Suppressor macrophage treated with lipopolysaccharide for 1 hour (primary cell): Measurements from ENCODE around the gene STPG3.

Experiments
- DNase-seq, 3 donors: peaks; one replicate each; pipeline ENCODE4 v3.0.0-alpha.2; 2020 to 2022

The STPG3 gene

DNA sequence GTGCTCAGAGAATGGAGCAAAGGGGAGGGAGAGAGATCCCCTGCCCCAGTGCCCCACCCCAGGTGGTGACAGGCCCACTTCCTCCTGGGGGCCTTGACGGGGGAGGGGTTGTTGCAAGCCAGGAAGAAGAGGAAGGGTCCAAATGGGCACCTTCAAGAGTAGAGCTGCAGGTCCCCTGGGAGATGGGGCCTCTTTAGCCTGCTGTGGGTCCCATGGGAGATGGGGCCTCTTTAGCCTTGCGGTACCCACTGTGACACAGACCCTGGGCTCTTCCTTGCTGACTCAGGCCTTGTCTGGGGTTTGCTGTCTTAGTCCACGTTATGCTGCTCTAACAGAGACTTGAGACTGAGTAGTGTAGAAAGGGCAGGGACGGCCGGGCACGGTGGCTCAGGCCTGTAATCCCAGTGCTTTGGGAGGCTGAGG, 16.9 kb downstream of the STPG3 start:
- no peak for DNase-seq

DNA sequence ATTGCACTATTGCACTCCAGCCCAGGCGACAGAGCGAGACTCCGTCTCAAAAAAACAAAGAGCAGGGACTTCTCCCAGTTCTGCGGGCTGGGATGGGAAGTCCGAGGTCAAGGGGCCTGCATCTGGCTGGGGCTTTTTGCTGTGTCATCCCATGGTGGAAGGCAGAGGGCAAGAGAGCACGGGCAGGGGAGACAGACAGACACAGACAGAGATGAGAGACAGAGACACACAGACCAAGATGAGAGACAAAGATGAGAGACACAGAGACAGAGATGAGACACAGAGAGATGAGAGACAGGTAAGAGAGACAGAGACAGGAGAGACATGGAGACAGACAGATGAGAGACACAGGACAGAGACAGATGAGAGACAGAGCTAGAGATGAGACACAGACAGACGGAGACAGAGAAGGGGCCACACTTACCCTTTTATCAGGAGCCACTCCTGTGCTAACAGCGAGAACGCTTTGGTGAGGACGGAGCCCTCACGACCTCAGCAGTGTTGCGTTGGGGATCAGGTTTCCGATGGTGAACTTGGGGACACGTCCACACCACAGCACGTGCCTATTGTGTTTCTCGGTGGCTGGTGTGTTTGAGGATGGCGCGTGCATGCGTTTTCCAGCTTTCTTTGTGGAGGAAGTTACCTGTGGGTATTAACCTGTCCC, 17.6 kb downstream of the STPG3 start:
- peak; percentile 42 to 73 (median 61) for DNase-seq

DNA sequence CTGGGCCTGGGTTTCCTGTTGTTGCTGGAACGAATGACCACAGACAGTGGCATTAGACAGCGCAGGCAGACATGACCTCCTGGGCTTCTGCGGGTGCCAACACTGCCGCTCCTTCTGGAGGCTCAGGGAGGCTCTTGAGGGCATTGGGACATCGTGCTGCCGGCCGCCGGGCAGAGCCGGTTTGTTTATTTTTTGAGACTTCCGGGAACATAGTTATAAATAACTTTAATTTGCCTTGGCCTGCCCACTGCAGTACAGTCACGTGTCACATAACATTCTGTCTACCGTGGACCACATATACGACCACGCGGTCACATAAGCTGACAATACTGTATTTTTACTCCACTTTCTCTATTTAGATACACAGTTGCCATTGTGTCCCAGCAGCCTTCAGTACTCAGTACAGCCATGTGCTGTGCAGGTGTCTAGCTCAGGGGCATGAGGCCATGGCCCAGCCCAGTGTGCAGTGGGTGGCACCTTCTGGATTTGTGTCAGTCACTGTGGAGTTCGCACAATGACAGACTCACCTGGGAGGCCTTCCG, 18.2 kb downstream of the STPG3 start:
- no peak for DNase-seq

- DNase-seq: no peak
These were observed 20.0 kb downstream of the STPG3 start for GRCh38 chr9:137270929-137271695.

DNA sequence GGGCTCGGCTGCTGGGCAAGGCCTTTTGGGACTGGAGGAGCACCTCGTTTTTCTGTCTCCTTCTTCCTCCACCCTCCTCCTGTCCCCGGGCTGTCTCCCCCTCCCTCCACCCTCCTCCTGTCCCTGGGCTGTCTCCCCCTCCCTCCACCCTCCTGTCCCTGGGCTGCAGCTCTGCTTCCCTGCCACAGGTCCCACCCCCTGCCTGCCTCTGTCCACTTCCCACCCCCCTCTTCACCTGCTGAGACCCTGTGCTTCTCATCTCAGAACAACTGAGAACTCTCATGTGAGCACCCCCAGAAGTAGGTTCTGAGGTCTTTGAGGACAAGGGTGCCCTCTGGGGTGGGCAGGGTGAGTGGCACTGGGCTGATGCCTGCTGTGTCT, 20.6 kb downstream of the STPG3 start:
- no peak for DNase-seq

DNA sequence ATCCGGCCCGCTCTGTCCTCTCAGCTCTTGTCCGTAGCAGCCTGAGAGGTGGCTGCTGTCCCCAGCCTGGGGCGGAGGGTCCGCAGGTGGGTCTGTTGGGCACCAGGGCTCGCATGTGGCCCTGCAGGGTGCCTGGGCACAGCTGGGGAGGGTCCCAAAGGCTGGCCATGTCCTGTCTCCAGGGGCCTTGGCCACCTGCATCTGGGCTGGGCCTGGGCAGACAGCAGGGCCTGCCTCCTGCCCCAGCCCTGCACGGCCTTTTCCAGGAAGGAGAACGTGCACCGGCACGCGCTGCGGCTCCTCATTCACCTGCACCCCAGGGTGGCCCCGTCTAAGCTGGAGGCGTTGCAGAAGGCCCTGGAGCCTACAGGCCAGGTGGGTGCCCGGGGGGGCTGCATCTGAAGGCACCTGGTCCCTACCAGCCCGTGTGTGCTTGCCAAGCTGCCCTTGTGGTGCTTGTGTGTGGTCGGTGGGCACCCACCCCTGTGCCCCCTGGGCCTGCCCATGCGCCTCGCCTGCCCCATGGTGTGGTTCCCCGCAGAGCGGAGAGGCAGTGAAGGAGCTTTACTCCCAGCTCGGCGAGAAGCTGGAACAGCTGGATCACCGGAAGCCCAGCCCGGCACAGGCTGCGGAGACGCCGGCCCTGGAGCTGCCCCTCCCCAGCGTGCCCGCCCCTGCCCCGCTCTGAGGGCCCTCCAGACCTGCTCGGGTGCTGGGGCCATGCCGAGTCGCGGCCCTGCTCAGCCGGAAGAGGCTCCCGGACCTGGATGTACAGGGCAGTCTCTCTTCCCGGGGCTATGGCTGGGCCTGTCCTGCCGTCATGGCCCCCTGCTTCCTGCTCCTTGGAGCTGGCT, 21.4 kb downstream of the STPG3 start:
- no peak for DNase-seq

- no peak for DNase-seq
These were observed 22.0 kb downstream of the STPG3 start for GRCh38 chr9:137273095-137273490.

- no peak for DNase-seq
These were observed 22.7 kb downstream of the STPG3 start for GRCh38 chr9:137273611-137274320.

- DNase-seq: no peak
These were observed 24.1 kb downstream of the STPG3 start for GRCh38 chr9:137275203-137275587.

DNA sequence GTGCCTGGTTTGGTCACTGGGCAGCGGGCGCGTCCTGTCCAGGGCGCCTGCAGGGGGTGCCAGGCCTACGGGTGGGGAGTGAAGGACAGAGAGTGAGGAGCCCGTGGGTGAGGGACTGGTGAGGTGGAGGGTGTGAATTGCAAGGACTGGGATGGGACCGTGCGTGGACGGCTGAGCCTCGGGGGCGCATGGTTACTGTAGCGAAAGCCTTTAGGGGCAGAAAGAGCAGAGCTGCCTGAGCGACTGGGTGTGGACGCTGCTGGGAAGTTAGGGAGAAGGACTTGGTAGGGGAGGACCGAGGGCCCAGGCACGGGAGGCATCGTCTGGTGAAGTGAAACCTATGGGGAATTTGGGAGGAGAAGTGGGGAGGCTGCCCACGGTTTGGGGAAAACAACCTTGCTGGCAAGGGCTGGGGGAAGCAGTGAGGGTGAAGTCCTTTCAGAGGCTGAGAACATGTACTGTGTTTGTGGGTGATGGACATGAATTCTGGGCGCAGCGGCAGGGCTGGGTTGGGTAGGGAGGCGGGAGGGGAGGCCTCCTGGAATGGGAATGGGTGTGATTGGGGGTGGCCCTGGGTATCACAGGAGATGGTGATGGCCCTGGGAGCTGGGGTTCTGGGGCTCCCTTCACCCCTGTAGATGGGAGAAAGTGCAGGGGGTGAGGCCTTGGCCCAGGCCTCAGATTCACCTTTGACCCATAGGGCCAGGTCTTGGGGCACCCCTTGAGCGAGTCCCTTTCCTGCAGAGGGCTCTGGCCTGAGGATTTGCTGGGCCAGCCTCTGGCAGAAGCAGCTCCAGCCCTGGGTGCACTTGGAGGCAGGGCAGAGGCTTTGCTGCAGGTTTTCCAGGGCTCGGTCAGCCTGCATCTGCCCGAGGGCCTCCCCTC, 24.7 kb downstream of the STPG3 start:
- DNase-seq: peak; percentile 69 to 81 (median 78)

DNA sequence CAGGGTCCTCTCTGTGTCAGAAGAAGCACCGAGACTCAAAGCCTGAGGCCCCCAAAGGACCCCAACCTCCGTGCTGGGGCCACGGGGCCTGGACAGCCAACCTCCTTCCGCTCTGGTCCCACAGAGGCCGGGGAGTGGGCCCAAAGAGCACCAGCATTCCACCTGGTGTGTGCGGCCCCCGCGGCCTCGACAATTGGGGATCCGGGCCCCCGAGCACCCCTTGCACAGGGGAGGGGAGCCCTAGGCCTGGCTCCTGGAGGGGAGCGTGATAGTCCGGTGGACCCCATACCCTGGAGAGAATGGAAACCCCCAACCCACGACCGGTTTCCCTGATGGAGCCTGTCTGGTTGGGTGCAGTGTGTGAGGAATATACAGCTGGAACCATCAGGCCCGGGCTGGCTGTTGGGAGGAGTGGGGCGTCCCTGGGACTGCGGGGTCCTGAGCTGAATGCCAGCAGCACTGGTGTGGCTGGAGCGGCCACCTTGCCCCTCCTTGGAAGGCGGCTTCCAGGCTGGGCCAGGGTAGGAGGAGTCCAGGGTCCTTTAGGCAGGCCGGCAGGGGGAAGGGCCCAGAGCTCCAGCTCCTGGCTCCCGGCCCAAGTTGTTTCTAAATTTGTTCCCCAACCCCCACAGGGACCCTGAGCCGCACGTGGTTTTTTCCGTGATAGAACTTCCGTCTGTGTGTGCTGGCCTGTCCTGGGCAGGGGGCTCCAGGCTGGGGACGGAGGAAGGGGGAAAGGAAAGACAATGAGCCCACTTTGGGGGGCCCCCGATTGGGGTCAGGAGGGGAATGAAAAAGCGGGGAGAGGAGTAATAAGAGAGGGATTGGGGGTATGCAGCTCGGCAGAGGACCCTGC, 25.6 kb downstream of the STPG3 start:
- DNase-seq: peak in 2 of 3 donors; percentile 20 to 22

DNA sequence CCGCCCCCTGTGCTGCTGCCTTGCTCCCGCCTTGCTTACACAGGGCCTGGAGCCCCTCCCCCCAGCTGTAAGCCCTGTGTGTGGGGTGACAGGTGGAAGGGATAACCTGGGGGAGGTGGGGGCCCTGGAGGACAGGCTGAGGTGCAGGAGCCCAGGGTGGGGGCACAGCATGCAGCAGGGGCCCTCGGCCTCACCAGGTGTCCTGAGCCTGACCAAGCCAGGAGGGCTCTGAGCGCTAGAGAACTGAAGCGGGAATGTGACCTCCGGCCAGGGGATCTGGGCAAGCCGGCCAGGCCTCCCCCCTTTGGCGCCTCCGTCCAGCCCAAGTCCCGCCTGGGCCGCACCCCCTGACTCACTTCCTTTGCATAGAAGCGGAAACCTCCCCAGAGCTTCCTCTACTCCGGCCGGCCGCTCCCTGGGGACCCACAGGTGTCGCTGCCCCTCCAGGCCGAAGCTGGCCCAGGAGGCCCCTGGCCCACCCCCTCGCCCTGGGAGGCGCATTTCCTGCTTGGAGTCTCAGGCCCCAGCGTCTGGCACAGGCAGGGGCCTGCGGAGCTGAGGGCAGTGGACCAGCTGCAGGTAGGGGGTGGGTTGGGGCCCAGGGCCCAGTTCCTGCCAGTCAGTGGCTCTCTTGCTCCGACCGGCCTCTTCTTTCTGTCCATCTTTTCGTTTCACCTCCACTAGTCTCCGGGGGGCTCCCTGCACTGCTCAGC, 26.4 kb downstream of the STPG3 start, which contains the start of gene TOR4A:
TOR4A (plus strand) TSS at position 398 of the 713 bp plus-strand sequence. CDS start 964 bp downstream, outside the sequence.
- peak; percentile 89 to 94 (median 90) for DNase-seq

DNA sequence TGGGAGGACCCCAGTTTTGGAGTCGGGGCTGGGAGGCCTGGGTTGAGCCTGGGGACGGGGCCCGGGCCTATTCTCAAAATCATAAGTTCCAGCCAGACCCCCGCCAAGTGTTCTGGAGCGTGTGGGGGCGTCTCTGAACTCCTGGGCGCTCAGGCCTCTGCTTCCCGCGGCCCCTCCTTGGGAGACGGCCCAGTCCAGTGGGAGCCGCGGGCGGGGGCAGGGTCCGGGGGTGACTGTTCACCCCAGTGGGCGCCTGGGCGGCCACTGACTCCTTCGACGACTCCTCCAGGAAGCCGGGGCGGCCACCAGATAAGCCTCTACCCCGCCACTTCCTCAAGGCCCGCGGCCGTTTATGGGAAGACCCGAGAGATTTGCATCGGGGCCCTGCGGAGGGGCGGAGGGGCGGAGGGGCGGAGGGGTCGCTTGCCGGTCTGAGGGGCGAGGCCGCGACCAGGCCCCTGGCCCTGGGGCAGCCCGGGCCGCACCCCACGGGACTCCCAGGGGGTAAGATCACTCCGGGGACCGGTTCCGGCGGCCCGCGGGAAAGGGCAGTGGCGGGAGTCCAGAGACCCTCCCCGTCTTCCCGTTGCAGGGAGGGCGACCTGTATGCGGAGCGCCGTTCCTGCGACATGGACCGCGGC, 27.1 kb downstream of the STPG3 start:
- peak; percentile 66 to 77 (median 68) for DNase-seq

DNA sequence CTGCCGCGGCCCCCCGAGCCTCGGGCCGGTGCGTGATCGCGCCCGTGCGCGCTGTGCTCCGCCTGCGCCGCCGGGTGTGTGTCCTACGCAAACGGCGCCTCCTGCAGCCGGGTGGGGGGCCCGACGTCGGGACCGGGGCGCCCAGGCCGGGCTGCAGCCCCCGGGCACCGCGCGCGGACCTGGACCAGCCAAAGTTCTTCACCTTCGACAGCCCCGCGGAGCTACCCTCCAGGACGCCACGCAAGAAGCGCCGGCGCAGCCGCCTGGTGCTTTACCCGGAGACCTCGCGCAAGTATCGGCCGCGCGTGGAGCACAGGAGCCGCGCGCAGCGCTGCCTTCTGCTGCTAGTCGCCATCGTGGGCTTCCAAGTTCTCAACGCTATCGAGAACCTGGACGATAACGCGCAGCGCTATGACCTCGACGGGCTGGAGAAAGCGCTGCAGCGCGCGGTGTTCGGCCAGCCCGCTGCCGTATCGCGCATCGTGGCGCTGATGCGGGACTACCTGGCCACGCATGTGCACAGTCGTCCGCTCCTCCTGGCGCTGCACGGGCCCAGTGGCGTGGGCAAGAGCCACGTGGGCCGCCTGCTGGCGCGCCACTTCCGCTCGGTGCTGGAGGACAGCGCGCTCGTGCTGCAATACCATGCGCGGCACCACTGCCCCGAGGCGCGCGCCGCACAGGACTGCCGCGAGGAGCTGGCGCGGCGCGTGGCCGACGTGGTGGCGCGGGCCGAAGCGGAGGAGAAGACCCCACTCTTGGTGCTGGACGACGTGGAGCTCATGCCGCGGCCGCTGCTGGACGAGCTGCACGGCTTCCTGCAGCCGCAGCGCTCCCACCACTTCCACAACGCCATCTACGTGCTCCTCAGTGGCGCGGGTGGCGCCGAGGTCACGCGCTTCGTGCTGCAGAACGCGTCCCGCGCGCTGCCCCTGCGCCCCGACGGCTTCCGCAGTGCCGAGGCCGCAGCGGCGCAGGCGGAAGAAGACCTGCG, 27.9 kb downstream of the STPG3 start:
- no peak for DNase-seq

GRCh38 chr9:137279741-137280473, 28.8 kb downstream of the STPG3 start:
- DNase-seq: no peak

- DNase-seq: peak; percentile 27 to 57 (median 46)
These were observed 29.6 kb downstream of the STPG3 start for GRCh38 chr9:137280474-137281344.
